Fibroblast of the conjunctiva (primary cell): ENCODE results near the gene SERPINI1.

ENCODE experiments used
- DNase-seq: peaks from one replicate; pipeline ENCODE4 v3.0.0-alpha.2; 2010; ENCODE audit warnings: low read depth

Gene SERPINI1

DNA sequence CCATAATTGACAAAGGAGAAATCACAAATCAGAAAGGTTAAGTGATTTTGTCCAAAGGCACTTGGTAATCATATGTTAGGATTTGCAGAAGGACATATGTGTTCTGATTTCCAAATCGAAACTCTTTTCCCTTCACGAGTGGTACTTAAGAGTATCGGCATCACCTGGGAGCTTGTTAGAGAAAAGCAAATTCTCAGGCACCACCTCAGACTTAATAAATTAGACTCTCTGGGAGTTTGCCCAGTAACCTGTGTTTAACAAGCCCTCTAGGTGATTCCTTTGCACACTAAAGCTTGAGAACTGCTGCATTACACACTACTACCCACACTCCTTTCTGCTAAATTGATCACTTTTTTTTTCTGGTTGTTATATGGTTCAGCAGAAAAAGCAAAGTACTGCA, 116.2 kb downstream of the SERPINI1 start:
- no peak for DNase-seq

DNA sequence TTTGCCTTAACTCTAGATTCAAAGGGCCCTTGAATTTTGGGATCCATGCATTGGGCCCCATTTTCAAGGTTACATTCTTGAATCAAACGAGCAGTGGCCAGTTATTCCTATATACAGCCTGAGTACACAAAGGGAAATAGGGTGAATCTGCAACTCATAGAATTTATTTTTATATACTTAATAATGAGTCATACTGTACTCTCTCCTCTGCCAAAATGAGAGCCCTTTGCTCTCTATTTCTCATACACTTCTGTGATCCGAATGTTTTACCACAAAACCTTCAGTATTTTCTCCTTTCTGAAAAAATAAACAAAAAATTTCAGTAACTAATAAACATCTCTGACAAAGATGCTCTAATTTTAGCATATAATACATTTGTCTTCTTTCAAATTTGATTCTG, 116.7 kb downstream of the SERPINI1 start:
- peak; percentile 17 for DNase-seq

DNA sequence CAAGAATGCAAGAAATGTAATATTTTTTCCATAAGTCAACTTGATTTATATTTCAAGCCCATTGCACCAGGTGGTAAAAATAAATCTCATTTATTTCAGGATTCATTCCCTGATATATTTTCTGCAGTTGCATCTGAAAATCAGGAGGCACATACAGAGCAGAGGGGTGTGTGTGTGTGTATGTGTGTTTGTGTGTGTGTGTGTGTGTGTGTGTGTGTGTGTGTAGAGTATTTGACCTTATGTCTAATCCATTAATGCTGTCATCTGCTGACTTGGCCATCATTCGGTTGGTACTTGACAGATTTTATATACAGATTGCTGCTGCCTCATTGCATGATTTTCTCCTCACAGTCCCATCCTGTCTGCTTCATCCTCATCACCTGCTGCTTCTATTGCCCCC, 118.5 kb downstream of the SERPINI1 start:
- DNase-seq: no peak

DNA sequence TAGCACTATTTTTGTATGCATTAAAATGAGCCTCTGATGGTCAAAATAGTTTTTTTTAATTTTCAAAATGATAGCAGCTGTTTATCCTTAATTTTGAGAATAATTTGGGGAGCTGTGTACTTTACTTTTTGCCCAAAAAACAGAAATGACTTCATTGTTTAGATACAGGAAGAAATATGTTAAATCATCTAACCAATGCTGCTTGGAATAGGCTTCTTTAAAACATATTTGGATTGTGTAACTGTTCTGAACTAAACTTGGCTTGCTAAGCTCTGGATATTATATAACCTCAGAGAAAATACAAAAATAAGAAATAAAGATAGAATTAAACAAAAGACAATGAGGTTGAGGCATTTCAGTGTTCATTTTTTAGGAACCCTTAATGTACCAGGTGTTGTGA, 119.3 kb downstream of the SERPINI1 start:
- DNase-seq: no peak

DNA sequence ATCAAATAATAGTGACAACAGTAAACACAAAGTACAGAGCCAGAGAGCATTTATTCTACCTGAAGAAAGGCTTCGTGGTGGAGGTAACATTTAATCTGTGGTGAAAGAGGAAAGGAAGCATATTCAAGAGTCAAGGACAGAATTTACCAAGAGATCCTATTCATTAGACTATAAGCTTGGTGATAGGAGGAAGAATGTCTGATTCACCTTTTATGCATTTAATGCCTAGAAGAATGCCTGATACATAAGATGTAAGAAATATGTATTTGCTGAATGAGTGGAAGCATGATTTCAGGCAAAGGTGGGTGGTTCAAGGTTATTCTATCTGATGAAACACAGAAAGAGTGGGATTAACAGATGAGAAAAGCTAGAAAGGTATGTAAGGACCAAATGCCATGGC, 119.8 kb downstream of the SERPINI1 start:
- no peak for DNase-seq

DNA sequence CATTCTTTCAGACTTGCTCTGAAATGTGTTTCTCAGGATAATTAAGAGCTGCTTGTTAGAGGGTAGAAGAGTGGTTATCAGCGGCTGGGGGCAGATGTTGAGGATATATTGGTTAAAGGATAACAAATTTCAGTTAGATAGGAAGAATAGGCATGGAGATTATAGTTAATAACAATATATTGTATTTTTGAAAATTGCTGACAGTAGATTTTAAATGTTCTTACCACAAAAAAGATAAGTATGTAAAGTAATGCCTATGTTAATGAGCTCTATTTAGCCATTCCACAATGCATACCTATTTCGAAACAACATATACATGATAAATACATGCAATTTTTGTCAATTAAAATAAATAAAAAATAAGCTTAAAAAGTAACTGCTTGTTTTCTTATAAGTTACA, 123.3 kb downstream of the SERPINI1 start:
- no peak for DNase-seq

DNA sequence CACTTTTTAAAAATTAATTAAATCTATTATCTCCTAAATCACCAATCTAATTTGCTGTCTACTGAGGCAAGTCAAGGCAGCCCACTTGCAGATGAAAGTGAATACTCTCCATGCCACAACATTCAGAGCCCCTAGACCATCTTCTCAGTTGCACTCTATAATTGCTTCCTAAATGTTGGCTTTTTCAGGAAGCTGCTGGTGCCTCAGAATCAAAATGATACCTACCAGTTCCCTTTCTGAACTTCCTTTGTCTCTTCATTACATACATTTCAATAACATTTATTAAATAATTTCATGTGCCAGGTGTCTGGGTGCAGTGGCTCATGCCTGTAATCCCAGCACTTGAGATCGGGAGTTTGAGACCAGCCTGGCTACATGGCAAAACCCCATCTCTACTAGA, 124.1 kb downstream of the SERPINI1 start:
- no peak for DNase-seq

DNA sequence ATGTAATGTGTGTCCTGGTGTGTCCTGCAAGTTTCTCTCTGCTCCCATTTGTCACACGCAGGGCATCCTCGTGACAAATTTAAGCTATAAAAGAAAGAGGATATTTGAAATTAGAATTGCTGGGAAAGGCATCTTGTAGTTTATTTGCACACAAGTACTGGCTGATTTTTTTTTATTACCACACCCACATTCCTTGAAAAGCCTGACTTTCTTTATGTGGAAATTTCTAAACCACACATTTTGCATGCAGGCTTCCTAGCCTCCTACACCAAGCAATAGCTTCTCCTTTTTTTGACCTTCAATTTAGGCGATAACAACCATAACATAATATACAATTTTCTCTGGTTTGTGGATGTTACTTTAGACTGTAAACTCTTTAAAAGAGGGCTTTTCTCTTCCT, 126.1 kb downstream of the SERPINI1 start:
- no peak for DNase-seq

DNA sequence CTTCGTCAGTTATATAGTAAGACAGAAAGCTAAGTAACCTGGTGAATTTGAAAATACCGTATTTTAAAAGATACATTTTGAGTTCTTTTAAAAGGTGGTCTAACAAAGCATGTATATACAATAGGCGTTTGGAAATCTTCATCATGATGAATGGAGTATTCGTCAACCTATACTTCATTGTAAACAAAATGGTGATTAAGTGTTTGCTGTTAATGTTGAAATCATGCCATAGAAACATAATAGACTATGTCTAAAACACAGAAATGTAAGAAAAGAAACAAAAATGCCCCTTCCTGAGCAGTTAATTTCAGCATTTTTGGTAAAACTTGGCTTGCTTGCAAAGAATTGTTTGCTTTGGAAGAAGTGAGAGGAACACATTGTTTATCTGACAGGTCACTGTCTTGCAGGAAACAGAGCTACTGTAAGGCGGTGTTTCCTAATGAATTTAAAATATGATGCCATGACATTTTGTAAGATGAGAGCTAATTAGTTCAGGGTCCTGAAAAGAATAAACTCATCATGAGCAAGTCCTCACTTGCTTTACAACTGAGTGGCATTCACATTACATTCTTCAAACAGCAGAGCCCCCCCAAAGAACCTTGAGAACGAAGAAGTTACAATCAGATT, 126.7 kb downstream of the SERPINI1 start:
- DNase-seq: no peak

DNA sequence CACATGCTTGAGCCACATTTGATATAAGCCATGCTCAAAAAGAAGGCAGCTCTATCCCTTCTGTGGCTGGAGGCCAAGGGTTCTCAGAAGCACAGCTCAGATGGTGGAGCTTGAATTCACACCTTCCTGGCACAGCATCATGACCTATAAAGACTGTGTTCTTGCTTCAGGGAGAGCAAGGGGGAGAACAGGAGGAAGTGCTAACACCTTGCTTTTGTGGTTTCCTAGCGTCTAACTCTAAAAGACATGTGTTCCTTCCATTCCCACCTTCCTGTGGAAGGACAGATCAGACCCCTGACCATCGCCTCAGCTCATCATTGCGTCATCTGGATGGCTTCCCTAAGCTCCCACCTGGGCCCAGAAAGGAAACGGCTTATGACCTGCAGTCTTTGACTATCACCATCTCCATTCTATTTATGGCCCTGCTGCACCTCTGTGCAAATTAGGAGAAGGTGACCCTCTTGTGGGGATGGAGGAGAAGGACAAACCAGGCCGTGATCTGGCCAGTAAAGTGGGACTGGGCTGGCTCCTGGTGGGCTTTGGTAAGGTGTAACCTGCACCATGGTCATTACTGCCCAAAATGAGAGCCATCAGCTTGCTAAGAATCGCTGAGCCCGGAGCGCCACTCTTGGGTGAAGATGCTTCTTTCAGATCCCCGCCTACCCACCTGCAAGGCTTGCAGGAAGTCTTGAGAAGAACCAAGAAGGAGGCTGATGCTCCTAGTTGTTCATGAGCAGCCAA, 128.5 kb downstream of the SERPINI1 start:
- no peak for DNase-seq

DNA sequence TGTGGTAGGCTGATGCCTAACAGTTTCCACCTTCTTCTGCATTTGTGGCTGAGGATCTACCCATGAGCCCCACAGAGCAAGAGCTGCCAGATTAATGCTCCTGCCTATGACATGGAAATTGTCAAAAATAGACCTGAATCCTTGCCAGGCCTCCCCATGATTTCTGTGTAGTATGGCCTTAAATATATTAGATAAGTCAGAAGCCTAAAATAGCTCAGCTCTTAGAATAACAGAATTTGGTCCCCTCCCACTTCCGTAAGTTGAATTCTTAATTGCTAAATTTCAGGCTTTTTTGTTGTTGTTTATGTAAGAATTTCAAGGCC, 129.0 kb downstream of the SERPINI1 start:
- DNase-seq: no peak

DNA sequence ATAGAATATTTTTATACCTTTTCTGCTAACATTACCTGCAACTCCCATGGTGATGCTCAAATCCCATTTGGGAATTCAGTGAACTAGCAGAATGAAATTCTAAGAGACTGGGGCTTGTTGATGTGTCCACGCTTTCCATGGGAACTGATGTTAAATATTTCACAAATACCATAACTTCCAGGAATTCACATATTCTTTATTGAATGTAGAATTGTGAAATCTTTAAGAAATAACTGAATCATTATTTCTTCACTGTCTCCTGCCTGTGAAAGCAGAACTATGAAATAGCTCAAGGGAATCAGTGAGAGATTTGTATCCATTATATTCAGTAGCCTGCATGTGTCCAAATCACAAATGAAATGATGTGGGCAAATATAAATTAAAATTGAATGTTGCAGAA, 130.8 kb downstream of the SERPINI1 start:
- DNase-seq: no peak

DNA sequence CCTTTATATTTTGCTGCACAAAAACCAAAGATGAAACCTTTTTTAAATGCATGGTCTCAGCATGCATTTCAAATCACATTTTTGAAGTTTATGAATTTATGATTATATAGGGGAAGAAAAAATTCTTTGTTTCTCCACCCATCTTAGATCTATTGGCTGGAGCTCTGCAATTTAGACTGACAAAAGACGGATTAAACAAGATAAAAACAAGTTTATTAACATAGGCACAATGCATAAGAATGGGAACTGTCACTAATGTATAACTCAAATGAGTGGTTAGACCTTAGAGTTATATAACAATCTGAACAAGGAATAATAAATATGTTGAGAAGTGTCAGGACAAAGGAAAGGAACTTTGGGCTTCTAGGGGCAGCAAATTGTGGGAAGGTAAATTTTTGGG, 132.5 kb downstream of the SERPINI1 start:
- no peak for DNase-seq

DNA sequence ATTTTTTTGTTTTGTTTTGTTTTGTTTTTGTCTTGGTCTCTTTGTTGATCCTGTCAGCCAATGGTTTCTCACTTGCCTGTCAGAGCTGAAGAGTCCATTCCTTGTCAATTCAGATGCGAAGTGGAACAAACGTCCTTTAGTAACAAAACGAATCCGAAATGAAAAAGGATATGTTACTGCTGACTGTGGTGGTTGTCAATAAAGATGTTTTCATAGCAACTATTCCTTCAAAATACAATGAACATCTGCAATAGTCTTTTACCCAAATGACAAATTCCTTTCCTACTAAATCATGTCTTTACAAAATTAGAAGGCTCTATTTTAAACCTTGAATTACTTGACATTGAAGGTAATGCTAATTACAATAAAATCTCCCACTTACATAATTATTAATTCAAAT, 134.7 kb downstream of the SERPINI1 start:
- DNase-seq: no peak

DNA sequence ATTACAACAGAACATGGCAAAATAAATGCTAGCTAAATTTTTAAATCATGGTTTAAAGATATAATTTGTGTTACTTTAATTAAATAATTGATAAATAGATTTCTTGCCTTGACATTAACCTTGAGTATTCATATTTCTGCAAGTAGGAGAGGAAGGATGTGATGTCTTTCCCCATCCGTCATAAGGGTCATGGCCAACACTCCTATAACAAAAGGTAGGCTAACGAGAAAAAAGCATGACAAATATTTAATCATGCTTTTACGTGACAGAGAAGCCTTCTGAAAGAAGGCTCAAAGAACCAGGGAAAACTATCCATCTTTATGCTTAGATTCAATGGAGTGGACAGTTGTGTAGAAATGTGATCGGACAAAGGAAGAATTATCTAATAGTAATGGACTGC, 135.2 kb downstream of the SERPINI1 start:
- DNase-seq: no peak

DNA sequence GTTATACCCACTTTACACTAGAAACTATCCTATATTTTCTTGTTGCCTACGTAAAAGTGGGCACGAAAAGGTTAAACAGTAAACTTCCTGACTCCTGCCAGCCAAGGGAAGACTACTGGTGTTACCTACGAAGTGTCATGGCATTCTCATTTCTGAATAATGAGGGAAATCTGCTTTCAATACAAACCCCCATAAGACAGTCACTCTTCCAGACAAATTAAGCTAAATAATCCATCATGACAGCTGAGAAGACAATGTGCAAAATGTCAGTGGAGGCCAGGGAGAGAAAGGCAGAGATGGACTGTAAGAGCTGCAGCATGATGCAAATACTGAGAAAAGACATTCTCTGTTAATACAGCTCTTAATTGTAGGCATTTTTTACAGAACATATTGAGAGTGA, 136.5 kb downstream of the SERPINI1 start:
- DNase-seq: no peak

DNA sequence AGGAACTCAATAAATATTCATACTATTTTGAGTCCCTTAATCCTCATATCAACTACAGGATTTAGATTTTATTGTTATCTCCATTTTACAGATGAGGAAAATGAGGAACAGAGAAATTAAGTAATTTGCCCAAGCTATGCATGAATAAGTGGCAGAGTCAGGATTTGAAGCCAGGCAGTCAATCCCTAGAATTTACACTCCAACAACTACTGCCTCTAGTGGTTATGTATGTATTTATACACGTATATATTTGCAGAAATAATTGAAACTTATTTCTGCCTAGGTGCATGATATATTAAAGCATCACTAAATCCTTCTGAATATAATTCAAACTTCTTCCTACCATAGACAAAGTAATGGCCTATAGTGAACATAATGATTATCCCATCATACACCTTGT, 137.4 kb downstream of the SERPINI1 start:
- DNase-seq: no peak

DNA sequence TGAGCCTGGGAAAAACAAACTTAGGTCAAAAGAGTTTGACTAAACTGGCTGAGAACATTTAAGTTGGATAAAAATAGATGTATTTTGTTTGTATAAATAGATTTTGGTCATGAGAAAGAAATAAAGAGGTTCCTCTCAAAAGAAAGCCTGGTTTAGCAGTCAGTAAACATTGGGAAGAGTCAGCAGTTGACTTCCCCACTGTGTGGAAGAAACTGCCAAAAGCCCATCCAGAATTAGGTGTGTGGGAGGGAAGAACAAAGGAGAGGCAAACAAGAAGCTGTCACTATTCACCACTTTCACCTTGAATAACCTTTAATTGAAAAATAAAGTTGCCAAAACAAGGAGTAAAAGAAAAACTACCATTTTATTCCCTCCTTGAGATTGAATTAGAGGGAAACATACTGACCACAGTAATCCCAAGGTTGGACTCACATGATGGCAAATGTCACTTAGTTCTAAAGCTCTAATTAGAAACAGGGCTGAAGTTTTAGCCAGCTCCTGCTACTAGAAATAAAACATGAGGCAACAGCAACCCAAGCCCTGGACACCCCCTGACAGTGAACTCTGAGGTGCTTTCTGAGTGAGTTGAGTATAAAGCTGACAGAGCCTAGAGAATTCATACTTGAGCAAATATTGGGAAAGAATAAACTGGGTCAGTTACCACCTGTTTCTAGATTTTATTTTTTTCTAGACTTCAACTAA, 139.3 kb downstream of the SERPINI1 start:
- DNase-seq: no peak
